HepG2 (cell line): ENCODE results near the gene P2RX5. TPM values are rescaled to one million over a fixed set of nuclear protein-coding genes. Genes with fewer than 3 reads are reported as not detected.

Experiments used
- BORCS8-MEF2B ChIP-seq: sonication (generic); formaldehyde crosslinking; IDR thresholded peaks from 2 replicates; pipeline ENCODE4 v1.8.0; 2022; ENCODE audit warnings: mild to moderate bottlenecking, missing genetic modification reagents
- EHMT2 ChIP-seq: fragments of 200-600 bp; sonication (generic); IDR thresholded peaks from 2 replicates; pipeline ENCODE4 v1.7.0; 2017; ENCODE audit warnings: antibody characterized with exemption, low read depth, low read length, borderline replicate concordance
- FLYWCH1 ChIP-seq: sonication (generic); formaldehyde crosslinking; IDR thresholded peaks from 2 replicates; pipeline ENCODE4 v1.8.1; 2023; ENCODE audit warnings: mild to moderate bottlenecking, missing genetic modification reagents
- FOXO1 ChIP-seq: sonication (generic); formaldehyde crosslinking; IDR thresholded peaks from 2 replicates; pipeline ENCODE4 v1.4.0; 2020; ENCODE audit warnings: missing genetic modification reagents
- GZF1 ChIP-seq: sonication (generic); formaldehyde crosslinking; IDR thresholded peaks from 2 replicates; pipeline ENCODE4 v1.5.1; 2020; ENCODE audit warnings: mild to moderate bottlenecking, missing genetic modification reagents
- IKZF1 ChIP-seq: fragments of 450-650 bp; IDR thresholded peaks from 2 replicates; pipeline ENCODE4 v1.7.1; 2016
- IRF9 ChIP-seq: sonication (generic); formaldehyde crosslinking; IDR thresholded peaks from 2 replicates; pipeline ENCODE4 v1.8.0; 2022; ENCODE audit warnings: missing genetic modification reagents, mild to moderate bottlenecking, borderline replicate concordance
- MAFF ChIP-seq: IDR thresholded peaks from 2 replicates; pipeline ENCODE4 v1.6.1; 2011; ENCODE audit warnings: low read depth, low read length, improper control_type of control experiment
- NFIC ChIP-seq: IDR thresholded peaks from 2 replicates; pipeline ENCODE4 v1.6.1; 2012; ENCODE audit warnings: mild to moderate bottlenecking, low read length, inconsistent platforms
- NFRKB ChIP-seq: fragments of 450-650 bp; IDR thresholded peaks from 2 replicates; pipeline ENCODE4 v1.6.1; 2017
- PAWR ChIP-seq: sonication (generic); formaldehyde crosslinking; IDR thresholded peaks from 2 replicates; pipeline ENCODE4 v1.4.0; 2020; ENCODE audit warnings: missing genetic modification reagents, mild to moderate bottlenecking, borderline replicate concordance
- PITX1 ChIP-seq: sonication (generic); formaldehyde crosslinking; IDR thresholded peaks from 2 replicates; pipeline ENCODE4 v1.5.1; 2020; ENCODE audit warnings: mild to moderate bottlenecking, missing genetic modification reagents
- RBAK ChIP-seq: sonication (generic); formaldehyde crosslinking; IDR thresholded peaks from 2 replicates; pipeline ENCODE4 v1.5.1; 2020; ENCODE audit warnings: mild to moderate bottlenecking, missing genetic modification reagents
- SALL2 ChIP-seq: sonication (generic); formaldehyde crosslinking; IDR thresholded peaks from 2 replicates; pipeline ENCODE4 v1.8.1; 2023; ENCODE audit warnings: mild to moderate bottlenecking, missing genetic modification reagents, inconsistent platforms
- SAP130 ChIP-seq: IDR thresholded peaks from 2 replicates; pipeline ENCODE4 v1.6.1; 2016; ENCODE audit warnings: low read depth
- TAF1 ChIP-seq: sonication (generic); formaldehyde crosslinking; IDR thresholded peaks from 2 replicates; pipeline ENCODE4 v1.4.0; 2020; ENCODE audit warnings: missing genetic modification reagents
- TBP ChIP-seq: sonication (generic); formaldehyde crosslinking; IDR thresholded peaks from 2 replicates; pipeline ENCODE4 v1.5.0; 2020; ENCODE audit warnings: missing genetic modification reagents
- ZBTB21 ChIP-seq: sonication (generic); formaldehyde crosslinking; IDR thresholded peaks from 2 replicates; pipeline ENCODE4 v1.4.0; 2020; ENCODE audit warnings: missing genetic modification reagents
- ZNF124 ChIP-seq: sonication (generic); formaldehyde crosslinking; IDR thresholded peaks from 2 replicates; pipeline ENCODE4 v1.4.0; 2020; ENCODE audit warnings: missing genetic modification reagents
- ZNF142 ChIP-seq: sonication (generic); formaldehyde crosslinking; IDR thresholded peaks from 2 replicates; pipeline ENCODE4 v1.4.0; 2020; ENCODE audit warnings: missing genetic modification reagents
- ZNF282 ChIP-seq: fragments of 450-650 bp; IDR thresholded peaks from 2 replicates; pipeline ENCODE4 v1.6.1; 2018; ENCODE audit not compliant: partially characterized antibody
- ZNF326 ChIP-seq: sonication (generic); formaldehyde crosslinking; IDR thresholded peaks from 2 replicates; pipeline ENCODE4 v1.4.0; 2020; ENCODE audit warnings: missing genetic modification reagents, borderline replicate concordance
- ZNF329 ChIP-seq: sonication (generic); formaldehyde crosslinking; IDR thresholded peaks from 2 replicates; pipeline ENCODE4 v1.9.0; 2021; ENCODE audit warnings: low read depth, mild to moderate bottlenecking, missing genetic modification reagents
- ZNF33B ChIP-seq: sonication (generic); formaldehyde crosslinking; IDR thresholded peaks from 2 replicates; pipeline ENCODE4 v1.5.1; 2020; ENCODE audit warnings: mild to moderate bottlenecking, missing genetic modification reagents
- ZNF772 ChIP-seq: sonication (generic); formaldehyde crosslinking; IDR thresholded peaks from 2 replicates; pipeline ENCODE4 v1.5.0; 2020; ENCODE audit warnings: mild to moderate bottlenecking, missing genetic modification reagents
- ZNF839 ChIP-seq: sonication (generic); formaldehyde crosslinking; IDR thresholded peaks from 2 replicates; pipeline ENCODE4 v1.4.0; 2020; ENCODE audit warnings: missing genetic modification reagents, mild to moderate bottlenecking, borderline replicate concordance
- polyA plus RNA-seq, 8 experiments: library from polyadenylated mRNA; depleted of rRNA in 3 of 8; stranded (reverse) in 7 of 8; unstranded in 1 of 8; fragments of >200 nt; fragmentation: Illumina TruSeq in 4 of 8; extraction: Trizol in 4 of 8; gene quantifications; 2 replicates each; pipeline versions ENCODE4 v1.2.1 to v1.2.3, GENCODE V29; 2011 to 2016; ENCODE audit warnings: low read depth in 4 of 8, missing spikeins in 1 of 8, mixed read lengths in 1 of 8; ENCODE audit not compliant: insufficient read depth in 1 of 8
- total RNA-seq, 5 experiments: library from RNA; depleted of rRNA; stranded (reverse); fragments of >200 nt; fragmentation: Illumina TruSeq; extraction: Trizol; gene quantifications; 2 replicates each; pipeline ENCODE4 v1.2.3, GENCODE V29; 2016; ENCODE audit warnings: low read depth in 1 of 5

P2RX5 gene
- total and polyA plus RNA-seq, 2 of the 13 experiments (the other 11 are each of a cell fraction or from before 2014, with no cell fraction given): 0.95 to 1.7 TPM

- TF ChIP-seq ZNF142 (CRISPR knock-in tag) (peak; percentile 65; the same call in 1 of the 2 replicates), GZF1 (CRISPR knock-in tag) (no peak), ZNF329 (CRISPR knock-in tag) (0 out of 2 replicates have a peak, but pooled peaks have one; percentile 50), ZNF282 (no peak), ZNF839 (CRISPR knock-in tag) (no peak), FOXO1 (no peak), PAWR (CRISPR knock-in tag) (no peak), IRF9 (CRISPR knock-in tag) (peak; percentile 52; the same call in 1 of the 2 replicates), ZNF33B (CRISPR knock-in tag) (no peak), NFRKB (no peak), ZNF124 (CRISPR knock-in tag) (peak; percentile 34; the same call in 1 of the 2 replicates), ZBTB21 (CRISPR knock-in tag) (peak; percentile 41), ZNF772 (CRISPR knock-in tag) (0 out of 2 replicates have a peak, but pooled peaks have one; percentile 64), RBAK (CRISPR knock-in tag) (no peak), MAFF (no peak), PITX1 (CRISPR knock-in tag) (no peak), EHMT2 (no peak), SAP130 (CRISPR knock-in tag) (peak; percentile 80; the same call in 1 of the 2 replicates), FLYWCH1 (CRISPR knock-in tag) (no peak), TAF1 (peak; percentile 99), TBP (CRISPR knock-in tag) (peak; percentile 78; the same call in 1 of the 2 replicates), BORCS8-MEF2B (CRISPR knock-in tag) (peak; percentile 47; the same call in 1 of the 2 replicates), ZNF326 (CRISPR knock-in tag) (no peak), IKZF1 (no peak), NFIC (no peak), SALL2 (peak; percentile 91; the same call in 1 of the 2 replicates)
Observed at GRCh38 chr17:3668279-3669084, 27.5 kb downstream of the P2RX5 start, which contains the start of the genes EMC6 and TAX1BP3 (continued).
